ENCODE data around the gene CLCN7. TPM values are rescaled to one million over a fixed set of nuclear protein-coding genes. Genes with fewer than 3 reads are reported as not detected.

CLCN7 gene
- total RNA-seq, 1 experiment from 2014 or later = 110 TPM

DNA sequence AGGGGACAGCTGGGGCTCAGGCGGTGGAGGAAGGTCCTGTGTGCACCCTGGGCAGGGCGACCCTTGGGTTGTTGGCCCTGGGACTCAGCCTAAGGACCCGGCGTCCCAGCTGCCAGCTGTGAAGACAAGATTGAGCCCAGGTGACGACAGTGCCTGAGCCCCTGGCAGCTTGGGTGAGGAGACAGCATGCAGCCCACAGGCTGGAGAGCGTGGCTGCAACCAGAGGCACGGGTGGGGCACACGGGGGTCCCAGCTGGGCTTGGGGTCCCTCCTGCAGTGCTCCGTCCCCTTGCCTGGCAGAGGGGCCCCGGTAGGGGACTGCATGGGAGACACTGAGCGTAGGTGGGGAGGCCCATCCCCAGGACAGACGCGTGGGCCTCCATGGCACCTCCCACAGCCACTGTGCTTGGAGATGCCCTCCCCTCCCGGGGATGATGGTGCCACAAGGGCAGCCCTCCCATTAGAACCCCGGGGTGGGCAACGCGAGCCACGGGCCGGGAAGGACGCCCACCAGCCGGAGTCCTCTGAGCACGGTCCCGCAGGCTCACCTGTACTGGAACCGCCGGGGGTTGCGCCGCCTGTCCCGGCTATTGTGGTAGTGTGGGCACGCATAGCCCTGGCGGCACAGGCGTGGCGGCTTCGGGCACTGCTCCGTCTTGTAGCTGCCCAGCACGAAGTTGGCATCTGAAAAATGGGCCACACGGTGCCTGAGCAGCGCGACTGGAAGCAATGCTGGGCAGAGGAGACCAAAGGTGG is 75.8 kb downstream of the CLCN7 start:
- Histone ChIP-seq H3K9me2 (ENCODE audit: insufficient read depth) (no peaks in the 10 kb centered on the region), H4K20me1 (ENCODE audit: insufficient read depth) (no peaks in the 10 kb centered on the region), H2AFZ (no peak overlapping the region), H3F3A (ENCODE audit: insufficient read depth, low read depth) (no peaks in the 10 kb centered on the region; the same call in 1 of the 2 replicates), H3K4me1 (replicated peaks; ENCODE audit: insufficient read depth) (no peaks in the 10 kb centered on the region), H3K9me3 (ENCODE audit: insufficient read depth, low read depth) (no peaks in the 10 kb centered on the region), H3K79me2 (ENCODE audit: low read depth) (no peaks in the 10 kb centered on the region), H3K27ac (no peak overlapping the region), H3K27me3 (ENCODE audit: insufficient read depth, low read depth) (no peaks in the 10 kb centered on the region), H3K4me2 (no peak overlapping the region), H3K4me3 (no peak overlapping the region), H3K36me3 (ENCODE audit: low read depth) (no peaks in the 10 kb centered on the region)
- intact Hi-C loops (cut with micrococcal nuclease; ENCODE audit: unreplicated experiment) = no loop called here
- BruUV-seq (replicated peaks) = no TSS peak
- TF ChIP-seq, protein P1, sequence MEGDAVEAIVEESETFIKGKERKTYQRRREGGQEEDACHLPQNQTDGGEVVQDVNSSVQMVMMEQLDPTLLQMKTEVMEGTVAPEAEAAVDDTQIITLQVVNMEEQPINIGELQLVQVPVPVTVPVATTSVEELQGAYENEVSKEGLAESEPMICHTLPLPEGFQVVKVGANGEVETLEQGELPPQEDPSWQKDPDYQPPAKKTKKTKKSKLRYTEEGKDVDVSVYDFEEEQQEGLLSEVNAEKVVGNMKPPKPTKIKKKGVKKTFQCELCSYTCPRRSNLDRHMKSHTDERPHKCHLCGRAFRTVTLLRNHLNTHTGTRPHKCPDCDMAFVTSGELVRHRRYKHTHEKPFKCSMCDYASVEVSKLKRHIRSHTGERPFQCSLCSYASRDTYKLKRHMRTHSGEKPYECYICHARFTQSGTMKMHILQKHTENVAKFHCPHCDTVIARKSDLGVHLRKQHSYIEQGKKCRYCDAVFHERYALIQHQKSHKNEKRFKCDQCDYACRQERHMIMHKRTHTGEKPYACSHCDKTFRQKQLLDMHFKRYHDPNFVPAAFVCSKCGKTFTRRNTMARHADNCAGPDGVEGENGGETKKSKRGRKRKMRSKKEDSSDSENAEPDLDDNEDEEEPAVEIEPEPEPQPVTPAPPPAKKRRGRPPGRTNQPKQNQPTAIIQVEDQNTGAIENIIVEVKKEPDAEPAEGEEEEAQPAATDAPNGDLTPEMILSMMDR (conservative IDR thresholded peaks at IDR 0.05) = no peak
- no peak for TF ChIP-seq EZH2 (IDR thresholded peaks at IDR 0.05; ENCODE audit: low read depth)
- DNase-seq = no peak
- ChIA-PET POLR2A (ENCODE audit: unreplicated experiment) (interaction anchor here (0.5 kb wide), 1 partner anchor 66 kb away, joined by 3 read pairs; no protein-coding TSS in a partner anchor), CTCF (no interaction called here)

DNA sequence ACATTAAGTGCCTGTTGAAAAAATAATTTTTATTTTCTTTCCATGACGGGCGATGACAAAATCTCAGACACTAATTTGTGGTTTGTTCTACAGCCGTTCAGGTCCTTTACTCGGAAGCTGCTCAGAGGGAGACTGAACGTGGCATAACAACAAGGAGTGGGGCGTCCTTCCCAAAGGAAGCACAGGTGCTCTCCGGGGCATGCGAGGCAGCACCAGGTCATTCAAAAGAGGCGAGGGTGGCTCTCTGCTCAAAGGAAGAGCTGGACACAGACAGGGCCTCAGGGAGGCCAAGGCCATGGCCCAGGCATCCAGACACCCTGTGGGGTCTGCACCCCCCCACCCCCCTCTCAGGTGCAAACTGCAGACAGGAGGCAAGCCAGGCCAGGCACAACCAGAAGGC is 76.5 kb downstream of the CLCN7 start:
- no peaks in the 10 kb centered on the region for H3K79me2 ChIP-seq (ENCODE audit: low read depth)
- no peaks in the 10 kb centered on the region for H4K20me1 ChIP-seq (ENCODE audit: insufficient read depth)
- H2AFZ ChIP-seq = no peak overlapping the region
- no peaks in the 10 kb centered on the region; the same call in 1 of the 2 replicates for H3F3A ChIP-seq (ENCODE audit: insufficient read depth, low read depth)
- no peak overlapping the region for H3K4me3 ChIP-seq
- no peaks in the 10 kb centered on the region for H3K9me3 ChIP-seq (ENCODE audit: insufficient read depth, low read depth)
- TF ChIP-seq, protein P1 (conservative IDR thresholded peaks at IDR 0.05) = no peak
- no peak for TF ChIP-seq EZH2 (IDR thresholded peaks at IDR 0.05; ENCODE audit: low read depth)
- CTCF ChIA-PET = no interaction called here
- no peaks in the 10 kb centered on the region for H3K9me2 ChIP-seq (ENCODE audit: insufficient read depth)
- POLR2A ChIA-PET (ENCODE audit: unreplicated experiment) = interaction anchor here (0.5 kb wide), 1 partner anchor 66 kb away, joined by 3 read pairs; no protein-coding TSS in a partner anchor
- no TSS peak for BruUV-seq (replicated peaks)
- intact Hi-C loops (cut with micrococcal nuclease; ENCODE audit: unreplicated experiment) = no loop called here
- H3K27me3 ChIP-seq (ENCODE audit: insufficient read depth, low read depth) = no peaks in the 10 kb centered on the region
- DNase-seq = no peak
- no peaks in the 10 kb centered on the region for H3K4me1 ChIP-seq (replicated peaks; ENCODE audit: insufficient read depth)
- H3K27ac ChIP-seq = no peak overlapping the region
- no peaks in the 10 kb centered on the region for H3K36me3 ChIP-seq (ENCODE audit: low read depth)
- no peak overlapping the region for H3K4me2 ChIP-seq

DNA sequence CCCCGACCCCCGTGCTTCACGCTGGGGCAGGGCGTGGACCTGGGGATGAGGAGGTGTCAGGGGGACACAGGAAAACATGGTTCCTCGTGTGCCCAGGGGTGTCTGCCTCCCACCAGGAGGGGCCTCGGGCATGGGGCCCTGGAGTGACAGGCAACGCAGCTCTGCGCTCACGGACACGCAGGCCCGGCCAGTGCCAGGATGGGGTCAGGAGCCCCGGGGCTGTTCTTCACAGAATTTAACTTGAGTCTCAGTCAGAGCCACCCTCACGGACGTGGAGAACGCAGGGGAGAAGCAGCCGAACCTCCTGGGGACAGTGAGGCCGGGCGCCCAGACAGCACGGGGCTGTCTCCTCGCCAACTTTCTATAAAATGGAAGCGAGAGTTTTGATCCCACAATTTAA is 77.0 kb downstream of the CLCN7 start:
- no peaks in the 10 kb centered on the region for H4K20me1 ChIP-seq (ENCODE audit: insufficient read depth)
- H3K9me3 ChIP-seq (ENCODE audit: insufficient read depth, low read depth) = no peaks in the 10 kb centered on the region
- no peak overlapping the region for H3K4me2 ChIP-seq
- H3K36me3 ChIP-seq (ENCODE audit: low read depth) = no peaks in the 10 kb centered on the region
- H3K9me2 ChIP-seq (ENCODE audit: insufficient read depth) = no peaks in the 10 kb centered on the region
- intact Hi-C loops (cut with micrococcal nuclease; ENCODE audit: unreplicated experiment) = no loop called here
- no peaks in the 10 kb centered on the region; the same call in 1 of the 2 replicates for H3F3A ChIP-seq (ENCODE audit: insufficient read depth, low read depth)
- no peak overlapping the region for H3K4me3 ChIP-seq
- CTCF ChIA-PET = no interaction called here
- no peak for DNase-seq
- H3K4me1 ChIP-seq (replicated peaks; ENCODE audit: insufficient read depth) = no peaks in the 10 kb centered on the region
- POLR2A ChIA-PET (ENCODE audit: unreplicated experiment) = no interaction called here
- no peak overlapping the region for H3K27ac ChIP-seq
- no peaks in the 10 kb centered on the region for H3K27me3 ChIP-seq (ENCODE audit: insufficient read depth, low read depth)
- H3K79me2 ChIP-seq (ENCODE audit: low read depth) = no peaks in the 10 kb centered on the region
- no TSS peak for BruUV-seq (replicated peaks)
- H2AFZ ChIP-seq = no peak overlapping the region
- no peak for TF ChIP-seq EZH2 (IDR thresholded peaks at IDR 0.05; ENCODE audit: low read depth)
- TF ChIP-seq, protein P1 (conservative IDR thresholded peaks at IDR 0.05) = no peak

All from PC-9 (cell line).